KMS-11 (cell line): ENCODE results near the gene FAM13C.

Experiments
- H2AFZ ChIP-seq: fragments of 200-600 bp; sonication (generic); 2 replicates; pipeline ENCODE4 v1.6.1; 2016; ENCODE audit warnings: antibody characterized with exemption, mixed run types, low read depth
- H3K27ac ChIP-seq: fragments of 200-600 bp; sonication (generic); 2 replicates; pipeline ENCODE4 v1.6.1; 2016; ENCODE audit warnings: mild to moderate bottlenecking, mixed run types
- H3K27me3 ChIP-seq: fragments of 200-600 bp; sonication (generic); 2 replicates; pipeline ENCODE4 v1.6.1; 2017; ENCODE audit warnings: mild to moderate bottlenecking, low read depth, mixed run types, moderate library complexity; ENCODE audit not compliant: insufficient read depth
- H3K36me3 ChIP-seq: fragments of 200-600 bp; sonication (generic); 2 replicates; pipeline ENCODE4 v1.6.1; 2017; ENCODE audit warnings: mild to moderate bottlenecking, mixed run types; ENCODE audit not compliant: insufficient read depth
- H3K4me1 ChIP-seq: fragments of 200-600 bp; sonication (generic); 2 replicates; pipeline ENCODE4 v1.6.1; 2016; ENCODE audit warnings: mild to moderate bottlenecking, low read depth, mixed run types; ENCODE audit not compliant: poor library complexity, severe bottlenecking
- H3K4me2 ChIP-seq: fragments of 200-600 bp; sonication (generic); 2 replicates; pipeline ENCODE4 v1.7.0; 2016; ENCODE audit warnings: mild to moderate bottlenecking, mixed run types
- H3K4me3 ChIP-seq: fragments of 200-600 bp; sonication (generic); IDR thresholded peaks from 2 replicates; pipeline ENCODE4 v1.6.1; 2017; ENCODE audit warnings: low read depth, low read length, mixed read lengths; ENCODE audit not compliant: insufficient read depth
- H3K79me2 ChIP-seq: fragments of 200-600 bp; sonication (generic); 2 replicates; pipeline ENCODE4 v1.6.1; 2016; ENCODE audit warnings: low read depth, mixed run types; ENCODE audit not compliant: insufficient read depth
- H3K9ac ChIP-seq: fragments of 200-600 bp; sonication (generic); 2 replicates; pipeline ENCODE4 v1.6.1; 2016; ENCODE audit warnings: mild to moderate bottlenecking, mixed run types
- H4K20me1 ChIP-seq: fragments of 200-600 bp; sonication (generic); 2 replicates; pipeline ENCODE4 v1.6.1; 2016; ENCODE audit warnings: mild to moderate bottlenecking, mixed run types; ENCODE audit not compliant: insufficient read depth
- TF ChIP-seq, protein P1 (sequence below): fragments of 200-600 bp; sonication (generic); conservative IDR thresholded peaks from 2 replicates; pipeline ENCODE4 v1.6.1; 2017; ENCODE audit warnings: low read depth, mild to moderate bottlenecking, antibody characterized with exemption, low read length, moderate library complexity, mixed read lengths

Gene FAM13C

DNA sequence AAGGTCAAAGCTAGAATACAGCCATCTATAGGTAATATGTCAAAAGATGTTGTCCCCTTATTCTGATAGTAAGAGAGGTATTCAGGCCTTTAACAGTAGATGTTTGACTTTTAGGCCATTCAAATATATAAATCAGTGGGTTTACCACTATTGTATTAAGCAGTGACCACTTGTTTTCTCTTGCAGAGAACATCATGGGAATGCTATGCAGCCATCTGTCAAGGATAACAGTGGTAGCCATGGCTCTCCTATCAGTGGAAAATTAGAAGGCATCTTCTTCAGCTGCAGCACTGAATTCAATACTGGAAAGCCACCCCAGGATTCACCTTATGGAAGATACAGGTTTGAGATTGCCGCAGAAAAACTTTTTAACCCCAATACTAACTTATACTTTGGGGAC, 117.5 kb downstream of the FAM13C start:
- H3K36me3 ChIP-seq: no peaks in the 10 kb centered on the region
- TF ChIP-seq, protein P1, sequence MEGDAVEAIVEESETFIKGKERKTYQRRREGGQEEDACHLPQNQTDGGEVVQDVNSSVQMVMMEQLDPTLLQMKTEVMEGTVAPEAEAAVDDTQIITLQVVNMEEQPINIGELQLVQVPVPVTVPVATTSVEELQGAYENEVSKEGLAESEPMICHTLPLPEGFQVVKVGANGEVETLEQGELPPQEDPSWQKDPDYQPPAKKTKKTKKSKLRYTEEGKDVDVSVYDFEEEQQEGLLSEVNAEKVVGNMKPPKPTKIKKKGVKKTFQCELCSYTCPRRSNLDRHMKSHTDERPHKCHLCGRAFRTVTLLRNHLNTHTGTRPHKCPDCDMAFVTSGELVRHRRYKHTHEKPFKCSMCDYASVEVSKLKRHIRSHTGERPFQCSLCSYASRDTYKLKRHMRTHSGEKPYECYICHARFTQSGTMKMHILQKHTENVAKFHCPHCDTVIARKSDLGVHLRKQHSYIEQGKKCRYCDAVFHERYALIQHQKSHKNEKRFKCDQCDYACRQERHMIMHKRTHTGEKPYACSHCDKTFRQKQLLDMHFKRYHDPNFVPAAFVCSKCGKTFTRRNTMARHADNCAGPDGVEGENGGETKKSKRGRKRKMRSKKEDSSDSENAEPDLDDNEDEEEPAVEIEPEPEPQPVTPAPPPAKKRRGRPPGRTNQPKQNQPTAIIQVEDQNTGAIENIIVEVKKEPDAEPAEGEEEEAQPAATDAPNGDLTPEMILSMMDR: no peak

DNA sequence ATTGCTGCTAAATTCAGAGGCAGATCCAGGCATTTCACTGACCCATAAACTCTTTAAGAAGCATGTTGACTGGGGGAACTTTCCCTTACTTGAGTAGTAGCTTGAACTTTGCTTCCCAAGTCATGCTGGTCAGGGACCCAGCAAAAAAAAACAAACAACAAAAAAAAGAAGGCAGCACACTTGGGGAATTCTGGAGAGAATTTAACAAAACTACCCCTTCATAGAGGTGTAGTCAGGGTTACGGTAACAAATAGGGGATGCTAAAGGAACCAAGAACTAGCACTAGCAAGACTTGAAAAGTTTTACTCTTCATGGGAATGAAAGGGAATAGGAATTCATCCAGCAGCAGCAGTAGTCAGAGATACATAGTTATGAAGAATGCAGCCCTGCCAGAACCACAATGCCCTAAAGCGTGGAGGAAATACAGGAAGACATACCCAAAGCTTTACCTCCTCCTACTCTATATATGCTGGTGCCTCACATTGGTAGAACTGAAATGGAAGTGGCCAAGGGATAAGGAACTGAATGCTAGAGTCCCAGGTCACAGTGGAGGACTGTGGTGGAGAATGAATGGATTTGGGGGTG, 118.6 kb downstream of the FAM13C start:
- H4K20me1 ChIP-seq: no peaks in the 10 kb centered on the region
- no peak overlapping the region for H3K9ac ChIP-seq
- no peaks in the 10 kb centered on the region for H3K4me1 ChIP-seq
- TF ChIP-seq, protein P1: no peak
- H2AFZ ChIP-seq: no peak overlapping the region
- no peak overlapping the region for H3K27ac ChIP-seq
- no peak overlapping the region for H3K4me3 ChIP-seq
- H3K36me3 ChIP-seq: no peaks in the 10 kb centered on the region
- no peak overlapping the region for H3K4me2 ChIP-seq
- no peaks in the 10 kb centered on the region for H3K79me2 ChIP-seq
- H3K27me3 ChIP-seq: no peaks in the 10 kb centered on the region

More for the DNA sequence above, 117.5 kb downstream of the FAM13C start:
- H3K27me3 ChIP-seq: no peaks in the 10 kb centered on the region
- H4K20me1 ChIP-seq: no peaks in the 10 kb centered on the region
- no peaks in the 10 kb centered on the region for H3K79me2 ChIP-seq
- no peak overlapping the region for H2AFZ ChIP-seq
- H3K4me3 ChIP-seq: no peak overlapping the region
- H3K9ac ChIP-seq: no peak overlapping the region
- no peaks in the 10 kb centered on the region for H3K4me1 ChIP-seq
- no peak overlapping the region for H3K4me2 ChIP-seq
- no peak overlapping the region for H3K27ac ChIP-seq

DNA sequence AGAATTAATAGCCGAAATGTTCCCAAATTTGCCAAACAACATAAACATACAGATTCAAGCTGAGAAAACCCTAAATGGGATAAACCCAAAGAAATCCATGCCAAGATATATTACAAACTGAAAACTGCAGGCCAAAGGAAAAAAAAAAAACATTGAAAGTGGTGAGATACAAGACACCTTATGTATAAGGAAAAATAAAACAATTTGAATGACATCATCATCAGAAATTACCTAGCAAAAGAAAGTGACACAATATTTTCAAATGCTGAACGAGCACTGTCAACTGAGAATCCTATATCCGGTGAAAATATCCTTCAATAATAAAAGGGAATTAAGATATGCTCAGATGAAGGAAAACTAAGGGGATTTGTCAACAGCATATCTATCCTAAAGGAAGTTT, 119.4 kb downstream of the FAM13C start:
- no peak overlapping the region for H3K4me2 ChIP-seq
- H2AFZ ChIP-seq: no peak overlapping the region
- no peaks in the 10 kb centered on the region for H3K4me1 ChIP-seq
- H3K27ac ChIP-seq: no peak overlapping the region
- H3K36me3 ChIP-seq: no peaks in the 10 kb centered on the region
- H3K79me2 ChIP-seq: no peaks in the 10 kb centered on the region
- no peak overlapping the region for H3K4me3 ChIP-seq
- H3K27me3 ChIP-seq: no peaks in the 10 kb centered on the region
- H3K9ac ChIP-seq: no peak overlapping the region
- TF ChIP-seq, protein P1: no peak
- H4K20me1 ChIP-seq: no peaks in the 10 kb centered on the region

DNA sequence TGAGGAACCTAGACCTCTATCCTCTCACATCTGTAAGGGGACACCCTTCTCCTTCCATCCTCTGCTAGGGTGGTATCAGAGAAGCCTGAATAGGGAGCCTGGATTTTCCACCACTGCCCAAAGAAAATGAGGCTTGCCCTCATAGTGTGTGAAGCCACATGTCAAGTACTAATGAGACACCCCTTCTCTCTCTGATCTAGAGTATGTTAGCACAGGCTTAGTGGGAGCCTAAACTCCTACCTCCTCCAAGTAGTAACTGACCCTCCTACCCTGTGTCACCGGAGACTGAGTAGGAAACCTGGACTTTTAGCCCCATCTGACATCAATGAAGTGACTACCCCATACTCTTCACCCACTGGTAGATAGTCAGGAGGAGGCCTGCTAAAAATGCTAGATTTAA, 120.3 kb downstream of the FAM13C start:
- Histone ChIP-seq H4K20me1 (no peaks in the 10 kb centered on the region), H3K79me2 (no peaks in the 10 kb centered on the region), H2AFZ (no peak overlapping the region), H3K4me1 (no peaks in the 10 kb centered on the region), H3K27me3 (no peaks in the 10 kb centered on the region), H3K4me3 (no peak overlapping the region), H3K9ac (no peak overlapping the region), H3K27ac (no peak overlapping the region), H3K36me3 (no peaks in the 10 kb centered on the region), H3K4me2 (no peak overlapping the region)
- TF ChIP-seq, protein P1: no peak
